Liver (tissue), 9 donors: ENCODE results near the gene MORN4. TPM values are rescaled to one million over a fixed set of nuclear protein-coding genes. Genes with fewer than 3 reads are reported as not detected.

Experiments
- DNase-seq: peaks from one replicate; pipeline ENCODE4 v3.0.0-alpha.2; 2017; ENCODE audit warnings: low spot score
- H3K27ac ChIP-seq, 2 donors: one replicate each; pipeline ENCODE4 v1.7.0; 2013; ENCODE audit warnings: inconsistent platforms in 2 of 2, low read length in 2 of 2, control low read depth in 1 of 2, low read depth in 1 of 2, mild to moderate bottlenecking in 1 of 2
- H3K27me3 ChIP-seq, 4 donors: one replicate each; pipeline versions ENCODE4 v1.6.1 to v1.7.0; 2013; ENCODE audit warnings: low read length in 3 of 4, inconsistent platforms in 1 of 4, mild to moderate bottlenecking in 1 of 4, moderate library complexity in 1 of 4; ENCODE audit not compliant: control insufficient read depth in 4 of 4, insufficient read depth in 4 of 4
- H3K36me3 ChIP-seq, 4 donors: one replicate each; pipeline versions ENCODE4 v1.6.1 to v1.7.0; 2013; ENCODE audit warnings: low read length in 3 of 4, mild to moderate bottlenecking in 3 of 4, low read depth in 1 of 4, moderate library complexity in 1 of 4; ENCODE audit not compliant: control insufficient read depth in 4 of 4, insufficient read depth in 3 of 4
- H3K4me1 ChIP-seq, 4 donors: one replicate each; pipeline versions ENCODE4 v1.6.1 to v1.7.0; 2013; ENCODE audit warnings: low read length in 3 of 4, mild to moderate bottlenecking in 3 of 4, moderate library complexity in 1 of 4; ENCODE audit not compliant: control insufficient read depth in 4 of 4, insufficient read depth in 4 of 4
- H3K4me3 ChIP-seq, 3 donors: one replicate each; pipeline versions ENCODE4 v1.6.1 to v1.7.0; 2013; ENCODE audit warnings: low read length in 3 of 3, control low read depth in 1 of 3, low read depth in 1 of 3, mild to moderate bottlenecking in 1 of 3
- H3K9ac ChIP-seq, 2 donors: one replicate each; pipeline ENCODE4 v1.7.0; 2013; ENCODE audit warnings: low read length in 2 of 2, mild to moderate bottlenecking in 2 of 2, moderate library complexity in 2 of 2, control low read depth in 1 of 2, low read depth in 1 of 2
- H3K9me3 ChIP-seq, 4 donors: one replicate each; pipeline versions ENCODE4 v1.6.1 to v1.7.0; 2013; ENCODE audit warnings: low read length in 3 of 4; ENCODE audit not compliant: control insufficient read depth in 4 of 4
- CTCF ChIP-seq: fragments of 150-350 bp; IDR thresholded peaks from 2 replicates; pipeline ENCODE4 v1.5.1; 2017; ENCODE audit warnings: improper control_type of control experiment, low read depth, low read length; ENCODE audit not compliant: missing input control
- FOXA1 ChIP-seq: IDR thresholded peaks from 2 replicates; pipeline ENCODE4 v1.6.1; 2016; ENCODE audit warnings: antibody characterized with exemption
- FOXA2 ChIP-seq: IDR thresholded peaks from 2 replicates; pipeline ENCODE4 v1.6.1; 2016; ENCODE audit warnings: antibody characterized with exemption
- GABPA ChIP-seq, 2 donors: IDR thresholded peaks in 1 of 2; conservative IDR thresholded peaks in 1 of 2; 2 replicates each; pipeline ENCODE4 v1.6.1; 2016; ENCODE audit warnings: antibody characterized with exemption in 2 of 2, mild to moderate bottlenecking in 1 of 2, moderate library complexity in 1 of 2
- HNF4A ChIP-seq, 2 donors: conservative IDR thresholded peaks; 2 replicates each; pipeline ENCODE4 v1.6.1; 2016; ENCODE audit warnings: antibody characterized with exemption in 2 of 2, mild to moderate bottlenecking in 2 of 2
- HNF4G ChIP-seq: IDR thresholded peaks from 2 replicates; pipeline ENCODE4 v1.6.1; 2016; ENCODE audit warnings: antibody characterized with exemption
- JUND ChIP-seq, 2 donors: IDR thresholded peaks; 2 replicates each; pipeline ENCODE4 v1.6.1; 2016; ENCODE audit warnings: antibody characterized with exemption in 2 of 2
- MAX ChIP-seq: IDR thresholded peaks from 2 replicates; pipeline ENCODE4 v1.6.1; 2016; ENCODE audit warnings: antibody characterized with exemption
- RXRA ChIP-seq, 2 donors: IDR thresholded peaks; 2 replicates each; pipeline ENCODE4 v1.6.1; 2017 to 2018; ENCODE audit warnings: antibody characterized with exemption in 2 of 2, mild to moderate bottlenecking in 1 of 2
- WGBS: extraction: QIAGEN DNeasy Blood & Tissue Kit; methylation state at CpG from one replicate; pipeline ENCODE4 v1.1.7; 2013; 5-methylcytosine and 5-hydroxymethylcytosine counted together
- polyA plus RNA-seq, 2 donors: library from polyadenylated mRNA; stranded (reverse) in 1 of 2; unstranded in 1 of 2; fragments of 200-250 nt in 1 of 2; fragments of >200 nt in 1 of 2; fragmentation: Nextera tagmentation in 1 of 2; extraction: Ambion mirVana in 1 of 2; gene quantifications; one replicate each; pipeline versions ENCODE4 v1.2.1 to v1.2.3, GENCODE V29; 2013 to 2015
- total RNA-seq, 2 donors: library from RNA; depleted of rRNA; stranded (reverse); fragments of >200 nt; gene quantifications; one replicate each; pipeline ENCODE4 v1.2.3, GENCODE V29; 2014
- TF ChIP-seq, protein P1 (sequence below): IDR thresholded peaks from 2 replicates; pipeline ENCODE4 v1.6.1; 2016; ENCODE audit warnings: antibody characterized with exemption
- donor health status: healthy.
- donor health status: healthy.
- donor health status: healthy.
- donor health status: healthy.
- donor health status: healthy.

Gene MORN4
- total and polyA plus RNA-seq, 4 donors, result 0.42 to 3.1 (median 2.1) TPM

DNA sequence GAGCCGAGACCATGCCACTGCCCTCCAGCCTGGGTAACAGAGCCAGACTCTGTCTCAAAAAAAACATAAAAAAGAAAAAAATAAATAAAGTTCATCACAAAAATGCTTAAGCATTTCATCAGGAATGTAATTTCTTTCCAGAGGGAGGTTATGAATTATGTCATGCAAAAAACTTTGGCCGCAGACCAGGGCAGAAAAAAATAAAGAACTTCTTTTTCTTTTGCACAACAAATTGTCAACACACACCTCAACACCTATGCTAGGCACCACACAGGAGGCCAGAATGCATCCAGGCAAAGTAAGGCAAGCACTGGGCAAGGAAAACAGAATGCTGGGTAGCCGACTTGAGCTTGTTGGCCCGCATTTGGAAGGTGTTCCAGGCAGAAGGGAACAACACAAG, 39.9 kb downstream of the MORN4 start:
- Histone ChIP-seq H3K4me1 (peaks cover 6 to 27% (median 15%) of the 10 kb centered on the region in 4 donors), H3K9ac (no peak overlapping the region), H3K27ac (no peak overlapping the region), H3K27me3 (no peaks in the 10 kb centered on the region), H3K4me3 (no peak overlapping the region), H3K9me3 (no peaks in the 10 kb centered on the region), H3K36me3 (no peaks in the 10 kb centered on the region)
- TF ChIP-seq MAX, result no peak
- no peak for DNase-seq
- 90% methylated on average over 4 of the region's 4 CpGs for WGBS

DNA sequence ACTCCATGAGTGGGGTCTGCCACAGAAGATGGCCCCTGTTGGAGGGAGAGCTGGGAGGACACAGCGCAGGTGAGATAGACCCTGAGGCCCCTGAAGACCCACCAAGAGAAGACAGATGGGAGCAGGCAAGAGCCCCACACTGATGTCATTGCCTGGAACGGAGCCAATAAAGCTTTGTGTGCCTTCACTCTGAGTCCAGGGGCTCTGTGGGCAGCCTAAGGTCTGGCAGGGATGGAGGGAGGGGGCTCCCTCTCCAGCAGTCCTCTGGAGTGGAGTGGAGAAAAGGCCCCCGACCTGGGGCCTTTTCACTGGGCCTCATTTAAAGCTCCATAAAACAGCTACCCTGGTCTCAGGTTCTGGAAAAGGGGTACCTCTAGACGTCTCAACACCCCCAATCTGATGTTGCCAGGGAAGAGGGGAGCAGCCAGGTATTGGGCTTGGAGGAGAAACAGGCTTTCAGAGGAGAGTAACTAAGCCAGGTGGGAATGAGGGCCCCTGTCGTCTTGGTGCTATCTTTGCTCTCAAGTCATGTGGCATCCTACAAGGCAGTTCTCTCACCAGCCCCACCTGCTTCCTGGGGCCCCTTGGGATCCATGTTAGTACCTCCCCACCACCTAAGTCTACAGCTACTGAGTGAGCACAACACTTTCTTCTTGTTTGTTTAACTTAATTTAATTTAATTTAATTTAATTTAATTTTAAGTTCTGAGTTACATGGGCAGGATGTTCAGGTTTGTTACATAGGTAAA, 42.4 kb downstream of the MORN4 start:
- no peak overlapping the region for H3K4me3 ChIP-seq
- TF ChIP-seq CTCF (no peak), FOXA1 (no peak)
- no peaks in the 10 kb centered on the region for H3K9me3 ChIP-seq
- peaks cover 6 to 35% (median 22%) of the 10 kb centered on the region in 4 donors for H3K4me1 ChIP-seq
- no peak for DNase-seq
- H3K36me3 ChIP-seq, result no peaks in the 10 kb centered on the region
- H3K9ac ChIP-seq, result no peak overlapping the region
- no peak overlapping the region for H3K27ac ChIP-seq
- 69% methylated on average over 5 of the region's 5 CpGs for WGBS
- H3K27me3 ChIP-seq, result no peaks in the 10 kb centered on the region

GRCh38 chr10:97590082-97590747, 43.1 kb downstream of the MORN4 start:
- DNase-seq, result no peak
- Histone ChIP-seq H3K27ac (no peak overlapping the region), H3K27me3 (no peaks in the 10 kb centered on the region), H3K4me3 (no peak overlapping the region), H3K36me3 (no peaks in the 10 kb centered on the region), H3K9ac (no peak overlapping the region), H3K4me1 (peaks cover 4 to 35% (median 23%) of the 10 kb centered on the region in 4 donors), H3K9me3 (no peaks in the 10 kb centered on the region)
- TF ChIP-seq RXRA (IDR thresholded peaks at IDR 0.05), result no peak
- 93% methylated on average over 15 of the region's 15 CpGs for WGBS

GRCh38 chr10:97589479-97589878, 43.8 kb downstream of the MORN4 start, which contains the start of gene C10orf62:
Gene C10orf62, plus strand, starts transcription at chr10:97589721. Its CDS starts 177 bp downstream, at chr10:97589898.
- peaks cover 4 to 42% (median 31%) of the 10 kb centered on the region in 4 donors for H3K4me1 ChIP-seq
- no peak for DNase-seq
- no peaks in the 10 kb centered on the region for H3K9me3 ChIP-seq
- no peaks in the 10 kb centered on the region for H3K36me3 ChIP-seq
- no peak within 1 kb of the TSS for H3K9ac ChIP-seq
- no peaks in the 10 kb centered on the region for H3K27me3 ChIP-seq
- H3K4me3 ChIP-seq, result no peak within 1 kb of the TSS
- H3K27ac ChIP-seq, result peak within 1 kb of the TSS in 1 of 2 donors; percentile 18
- 80% methylated on average over 3 of the region's 3 CpGs for WGBS
- TF ChIP-seq MAX, result no peak
- no peak for TF ChIP-seq JUND (IDR thresholded peaks at IDR 0.05)
- TF ChIP-seq, protein P1, sequence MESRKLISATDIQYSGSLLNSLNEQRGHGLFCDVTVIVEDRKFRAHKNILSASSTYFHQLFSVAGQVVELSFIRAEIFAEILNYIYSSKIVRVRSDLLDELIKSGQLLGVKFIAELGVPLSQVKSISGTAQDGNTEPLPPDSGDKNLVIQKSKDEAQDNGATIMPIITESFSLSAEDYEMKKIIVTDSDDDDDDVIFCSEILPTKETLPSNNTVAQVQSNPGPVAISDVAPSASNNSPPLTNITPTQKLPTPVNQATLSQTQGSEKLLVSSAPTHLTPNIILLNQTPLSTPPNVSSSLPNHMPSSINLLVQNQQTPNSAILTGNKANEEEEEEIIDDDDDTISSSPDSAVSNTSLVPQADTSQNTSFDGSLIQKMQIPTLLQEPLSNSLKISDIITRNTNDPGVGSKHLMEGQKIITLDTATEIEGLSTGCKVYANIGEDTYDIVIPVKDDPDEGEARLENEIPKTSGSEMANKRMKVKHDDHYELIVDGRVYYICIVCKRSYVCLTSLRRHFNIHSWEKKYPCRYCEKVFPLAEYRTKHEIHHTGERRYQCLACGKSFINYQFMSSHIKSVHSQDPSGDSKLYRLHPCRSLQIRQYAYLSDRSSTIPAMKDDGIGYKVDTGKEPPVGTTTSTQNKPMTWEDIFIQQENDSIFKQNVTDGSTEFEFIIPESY, result no peak
- TF ChIP-seq HNF4G, result no peak
- TF ChIP-seq GABPA (IDR thresholded peaks at IDR 0.05 in 1 of 2, conservative IDR thresholded peaks at IDR 0.05 in 1 of 2), result no peak
- TF ChIP-seq HNF4A (conservative IDR thresholded peaks at IDR 0.05), result no peak
- no peak for TF ChIP-seq RXRA (IDR thresholded peaks at IDR 0.05)
- no peak for TF ChIP-seq FOXA2
- TF ChIP-seq CTCF, result no peak
